ENCODE data around the gene DEPP1.

- TF ChIP-seq ZNF18 (tag by site-specific recombination; IDR thresholded peaks at IDR 0.05) (no peak), ZNF138 (tag by site-specific recombination; IDR thresholded peaks at IDR 0.05; ENCODE audit: borderline replicate concordance) (no peak)
Observed at GRCh38 chr10:44979281-44980191, 927 bp upstream of the DEPP1 start.
